Effector memory CD4-positive, alpha-beta T cell (primary cell): ENCODE results near the gene CHAD.

Source experiments
- DNase-seq, 3 donors: peaks; one replicate each; pipeline ENCODE4 v3.0.0-alpha.2; 2020
- H3K27ac ChIP-seq: 2 replicates; pipeline ENCODE4 v1.7.0; 2013; ENCODE audit warnings: mild to moderate bottlenecking, low read length, moderate library complexity; ENCODE audit not compliant: insufficient read depth, poor library complexity, severe bottlenecking
- H3K27me3 ChIP-seq: replicated peaks from 2 replicates; pipeline ENCODE4 v1.7.0; 2013; ENCODE audit warnings: mild to moderate bottlenecking, low read length; ENCODE audit not compliant: insufficient read depth, control insufficient read depth, poor library complexity, severe bottlenecking
- H3K36me3 ChIP-seq: 2 replicates; pipeline ENCODE4 v1.7.0; 2013; ENCODE audit warnings: mild to moderate bottlenecking, low read length, moderate library complexity; ENCODE audit not compliant: control insufficient read depth, insufficient read depth
- H3K4me1 ChIP-seq: 2 replicates; pipeline ENCODE4 v1.7.0; 2013; ENCODE audit warnings: low read length, mild to moderate bottlenecking; ENCODE audit not compliant: control insufficient read depth, insufficient read depth, poor library complexity, severe bottlenecking
- H3K4me3 ChIP-seq: 2 replicates; pipeline ENCODE4 v1.7.0; 2013; ENCODE audit warnings: low read length, low read depth, mild to moderate bottlenecking; ENCODE audit not compliant: insufficient read depth, poor library complexity, severe bottlenecking
- H3K9me3 ChIP-seq: 2 replicates; pipeline ENCODE4 v1.7.0; 2013; ENCODE audit warnings: mild to moderate bottlenecking, low read length, moderate library complexity; ENCODE audit not compliant: control insufficient read depth

The CHAD gene

GRCh38 chr17:50458701-50459676, 9.7 kb downstream of the CHAD start:
- DNase-seq: no peak
- no peak overlapping the region for H3K4me3 ChIP-seq

DNA sequence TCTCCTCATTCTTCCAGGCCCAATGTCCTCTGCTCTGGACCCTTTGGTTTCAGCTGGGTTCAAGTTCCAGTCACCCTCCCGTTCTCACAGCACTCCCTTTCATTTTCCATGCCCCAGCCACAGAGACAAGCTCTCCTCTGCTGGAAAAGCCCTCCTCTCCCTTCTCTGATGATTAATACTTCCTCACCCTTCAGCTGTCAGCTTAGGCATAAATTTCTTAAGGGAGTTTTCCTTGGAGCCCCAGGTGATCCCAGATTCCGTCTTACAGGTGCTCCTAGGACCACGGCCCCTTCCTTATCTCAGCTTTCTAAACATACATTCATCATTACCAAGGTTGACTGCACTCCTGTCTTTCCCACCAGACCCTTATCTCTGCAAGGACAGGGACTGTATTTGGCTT, 10.4 kb downstream of the CHAD start:
- Histone ChIP-seq H3K27me3 (no peaks in the 10 kb centered on the region), H3K36me3 (no peaks in the 10 kb centered on the region), H3K27ac (no peak overlapping the region), H3K9me3 (no peaks in the 10 kb centered on the region), H3K4me3 (no peak overlapping the region), H3K4me1 (no peaks in the 10 kb centered on the region)
- DNase-seq: no peak

More at GRCh38 chr17:50458701-50459676, 9.7 kb downstream of the CHAD start:
- Histone ChIP-seq H3K27me3 (no peaks in the 10 kb centered on the region), H3K36me3 (no peaks in the 10 kb centered on the region), H3K4me1 (no peaks in the 10 kb centered on the region), H3K27ac (no peak overlapping the region), H3K9me3 (no peaks in the 10 kb centered on the region)

- no peaks in the 10 kb centered on the region for H3K27me3 ChIP-seq
Measured at GRCh38 chr17:50457621-50458020, 11.1 kb downstream of the CHAD start.

DNA sequence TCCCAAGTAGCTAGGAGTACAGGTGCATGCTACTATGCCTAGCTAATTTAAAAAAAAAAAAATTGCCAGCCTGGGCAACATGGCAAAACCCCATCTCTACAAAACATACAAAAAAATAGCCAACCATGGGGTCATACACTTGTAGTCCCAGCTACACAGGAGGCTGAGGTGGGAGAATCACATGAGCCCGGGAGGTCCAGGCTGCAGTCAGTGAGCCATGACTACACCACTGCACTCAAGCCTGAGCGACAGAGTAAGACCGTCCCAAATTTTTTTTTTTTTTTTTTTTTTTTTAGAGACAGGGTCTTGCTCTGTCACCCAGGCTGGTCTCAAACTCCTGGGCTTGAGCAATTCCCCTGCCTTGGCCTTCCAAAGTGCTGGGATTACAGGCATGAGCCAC, 14.8 kb downstream of the CHAD start:
- H3K27ac ChIP-seq: no peak overlapping the region
- no peaks in the 10 kb centered on the region for H3K36me3 ChIP-seq
- H3K4me3 ChIP-seq: no peak overlapping the region
- H3K4me1 ChIP-seq: no peaks in the 10 kb centered on the region
- H3K27me3 ChIP-seq: no peaks in the 10 kb centered on the region
- DNase-seq: no peak
- no peaks in the 10 kb centered on the region for H3K9me3 ChIP-seq

More at GRCh38 chr17:50457621-50458020, 11.1 kb downstream of the CHAD start:
- Histone ChIP-seq H3K4me1 (no peaks in the 10 kb centered on the region), H3K9me3 (no peaks in the 10 kb centered on the region), H3K4me3 (no peak overlapping the region), H3K27ac (no peak overlapping the region), H3K36me3 (no peaks in the 10 kb centered on the region)
- DNase-seq: no peak

DNA sequence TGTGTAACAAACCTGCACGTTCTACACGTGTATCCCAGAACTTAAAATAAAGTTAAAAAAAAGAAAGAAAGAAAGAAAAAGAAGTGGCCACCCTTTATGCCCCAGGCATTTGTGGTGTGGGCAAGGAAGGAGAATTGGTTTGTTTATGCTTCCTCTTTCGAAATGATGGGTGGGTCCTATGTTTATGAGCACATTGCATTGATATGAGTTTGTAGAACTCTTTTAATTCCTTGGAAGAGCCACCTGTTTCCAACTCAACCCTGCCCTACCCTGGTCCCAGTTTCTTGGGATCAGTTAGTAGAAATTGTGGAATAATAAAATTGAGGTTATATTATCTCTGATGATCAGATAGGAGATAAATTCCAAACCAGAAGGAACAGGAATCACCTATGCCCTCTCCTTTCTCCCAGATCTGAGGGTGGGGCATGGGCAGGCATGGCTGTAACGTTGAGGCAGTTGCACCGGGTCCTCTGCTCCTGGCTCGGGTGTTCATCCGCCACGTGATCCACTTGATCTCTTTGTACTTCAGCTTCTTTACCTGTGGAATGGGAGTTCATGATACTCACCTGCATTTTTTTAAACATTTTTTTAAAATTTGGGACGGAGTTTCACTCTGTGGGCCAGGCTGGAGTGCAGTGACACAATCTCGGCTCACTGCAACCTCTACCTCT, 15.9 kb downstream of the CHAD start:
- no peaks in the 10 kb centered on the region for H3K4me1 ChIP-seq
- no peak overlapping the region for H3K27ac ChIP-seq
- no peak for DNase-seq
- H3K36me3 ChIP-seq: no peaks in the 10 kb centered on the region
- H3K27me3 ChIP-seq: no peaks in the 10 kb centered on the region
- H3K4me3 ChIP-seq: no peak overlapping the region
- H3K9me3 ChIP-seq: no peaks in the 10 kb centered on the region

DNA sequence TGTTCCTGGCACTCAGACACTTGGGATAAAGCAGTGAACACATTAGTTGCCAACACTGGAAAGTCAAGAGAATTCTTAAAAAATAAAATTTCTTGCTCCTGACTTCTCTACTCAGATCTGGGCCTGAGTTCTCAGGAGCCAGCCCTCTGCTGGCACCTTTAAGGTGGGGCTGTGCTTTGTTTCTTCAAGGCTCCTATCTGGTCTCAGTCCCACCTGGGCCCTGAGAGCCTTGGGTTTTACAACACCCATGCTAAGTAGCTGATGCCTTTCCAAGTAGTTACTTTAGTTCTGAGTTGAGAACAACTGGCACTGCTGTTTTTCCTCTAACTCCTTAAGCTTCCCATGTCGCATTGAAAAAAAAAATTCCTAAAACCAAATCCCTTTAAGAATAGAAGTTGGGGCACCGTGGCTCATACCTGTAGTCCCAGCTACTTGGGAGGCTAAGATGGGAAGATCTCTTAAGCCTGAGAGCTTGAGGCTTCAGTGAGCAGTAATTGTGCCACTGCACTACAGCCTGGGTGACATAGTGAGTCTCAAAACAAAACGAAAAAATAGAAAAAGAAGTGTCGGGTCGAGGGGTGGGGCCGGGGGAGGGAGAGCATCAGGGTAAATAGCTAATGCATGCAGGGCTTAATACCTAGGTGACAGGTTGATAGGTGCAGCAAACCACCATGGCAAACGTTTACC, 16.6 kb downstream of the CHAD start:
- no peak overlapping the region for H3K4me3 ChIP-seq
- H3K36me3 ChIP-seq: no peaks in the 10 kb centered on the region
- H3K9me3 ChIP-seq: no peaks in the 10 kb centered on the region
- no peak for DNase-seq
- no peaks in the 10 kb centered on the region for H3K4me1 ChIP-seq
- no peaks in the 10 kb centered on the region for H3K27me3 ChIP-seq
- no peak overlapping the region for H3K27ac ChIP-seq

GRCh38 chr17:50448643-50449042, 20.0 kb downstream of the CHAD start:
- DNase-seq: no peak
- no peaks in the 10 kb centered on the region for H3K27me3 ChIP-seq
- no peak overlapping the region for H3K4me3 ChIP-seq
- H3K36me3 ChIP-seq: no peaks in the 10 kb centered on the region
- no peak overlapping the region for H3K27ac ChIP-seq
- H3K4me1 ChIP-seq: no peaks in the 10 kb centered on the region
- H3K9me3 ChIP-seq: no peaks in the 10 kb centered on the region

DNA sequence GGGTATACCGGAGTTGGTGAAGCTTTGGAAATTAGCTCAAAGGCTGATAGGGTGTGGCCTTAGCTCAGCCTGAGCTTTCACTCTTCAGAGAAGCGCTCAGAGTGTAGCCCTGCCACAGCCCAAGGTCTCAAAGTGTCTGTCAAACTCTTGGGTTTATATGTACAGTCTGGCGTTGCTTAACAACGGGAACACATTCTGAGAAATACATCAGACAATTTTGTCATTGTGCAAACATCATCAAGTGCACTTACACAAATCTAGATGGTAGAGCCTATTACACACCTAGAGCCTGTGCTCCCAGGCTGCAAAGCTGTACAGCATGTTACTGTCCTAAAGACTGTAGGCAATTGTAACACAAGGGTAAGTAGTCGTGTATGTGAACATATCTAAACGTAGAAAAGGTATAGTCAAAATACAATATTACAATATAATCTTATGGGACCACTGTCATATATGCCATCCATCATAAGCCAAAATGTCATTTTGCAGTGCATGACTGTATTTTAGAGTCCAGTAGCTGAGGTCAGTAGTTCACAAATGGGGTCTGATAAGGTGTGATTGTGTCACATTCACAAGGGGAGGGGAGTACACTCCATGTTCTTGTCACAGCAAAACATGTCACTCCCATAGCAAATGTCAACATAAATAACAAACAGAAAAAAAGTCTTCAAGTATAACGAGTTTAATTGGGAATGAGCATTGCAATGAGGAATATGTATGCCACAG, 20.6 kb downstream of the CHAD start:
- DNase-seq: no peak
- Histone ChIP-seq H3K27ac (no peak overlapping the region), H3K27me3 (no peaks in the 10 kb centered on the region), H3K4me3 (no peak overlapping the region), H3K4me1 (no peaks in the 10 kb centered on the region), H3K9me3 (no peaks in the 10 kb centered on the region), H3K36me3 (no peaks in the 10 kb centered on the region)

- Histone ChIP-seq H3K27me3 (no peaks in the 10 kb centered on the region), H3K4me1 (no peaks in the 10 kb centered on the region), H3K4me3 (no peak overlapping the region), H3K27ac (no peak overlapping the region), H3K36me3 (no peaks in the 10 kb centered on the region), H3K9me3 (no peaks in the 10 kb centered on the region)
- no peak for DNase-seq
Measured at GRCh38 chr17:50445730-50446325, 22.9 kb downstream of the CHAD start.
